K562 (cell line): ENCODE data around the gene SH3TC1. TPM values are rescaled to one million over a fixed set of nuclear protein-coding genes. Genes with fewer than 3 reads are reported as not detected.

Experiments
- ATAC-seq: fragments of 200-7000 bp; cut with Tn5 transposase; 3 replicates; pipeline ENCODE4 v1.9.1; 2020; ENCODE audit warnings: moderate library complexity
- BruUV-seq: library from RNA; stranded (reverse); fragments of 400-500 nt; replicated peaks from 2 replicates; lab custom pipeline; 2021; lab: Mats Ljungman, UMichigan
- CTCF ChIA-PET: fragments of 300-600 bp; formaldehyde crosslinking; extraction: SDS; loops from one replicate; lab custom pipeline; 2021; ENCODE audit warnings: low intra/inter-chr PET ratio; lab: Yijun Ruan, JAX
- POLR2A ChIA-PET: fragments of 300-600, 350-650 bp; sonication (Branson Sonifier 250); formaldehyde crosslinking; extraction: SDS; loops from one replicate; lab custom pipeline; 2021; ENCODE audit warnings: antibody characterized with exemption, inconsistent platforms; lab: Yijun Ruan, JAX
- DNase-seq, 4 experiments: peaks; one replicate each; pipeline versions ENCODE4 v3.0.0 to v3.0.0-alpha.2; 2011 to 2018; ENCODE audit warnings: low spot score in 3 of 4, mixed read lengths in 3 of 4; ENCODE audit errors: extremely low read depth in 1 of 4
- FAIRE-seq: peaks from 2 replicates; lab custom pipeline; 2011; peaks lifted over from hg19 to GRCh38; lab: Jason Lieb, UNC
- H2AFZ ChIP-seq: 2 replicates; pipeline ENCODE4 v1.6.0; 2011; ENCODE audit warnings: low read depth, low read length, control low read depth, inconsistent platforms
- H3K27ac ChIP-seq: fragments of 200-600 bp; 3 replicates; pipeline ENCODE4 v1.8.0; 2011; ENCODE audit warnings: low read depth, mild to moderate bottlenecking, control low read depth, inconsistent platforms, low read length, moderate library complexity, mixed read lengths; ENCODE audit errors: extremely low read depth
- H3K27me3 ChIP-seq, 2 experiments: fragments of 300-600 bp in 1 of 2; 2 replicates in 1 of 2; 3 replicates in 1 of 2; pipeline versions ENCODE4 v1.6.0 to v1.8.0; 2011; ENCODE audit warnings: inconsistent platforms in 2 of 2, low read length in 2 of 2, mild to moderate bottlenecking in 1 of 2, mixed read lengths in 1 of 2, moderate library complexity in 1 of 2; ENCODE audit not compliant: control insufficient read depth in 2 of 2, insufficient read depth in 2 of 2
- H3K36me3 ChIP-seq: fragments of 300-600 bp; 3 replicates; pipeline ENCODE4 v1.8.0; 2011; ENCODE audit warnings: mild to moderate bottlenecking, low read length, inconsistent platforms; ENCODE audit not compliant: control insufficient read depth, insufficient read depth
- H3K4me1 ChIP-seq, 2 experiments: fragments of 200-600 bp in 1 of 2; replicated peaks in 1 of 2; 2 replicates in 1 of 2; 3 replicates in 1 of 2; pipeline versions ENCODE4 v1.5.1 to v1.8.0; 2011; ENCODE audit warnings: inconsistent platforms in 2 of 2, low read length in 2 of 2, mild to moderate bottlenecking in 1 of 2, mixed read lengths in 1 of 2, moderate library complexity in 1 of 2; ENCODE audit not compliant: control insufficient read depth in 2 of 2, insufficient read depth in 2 of 2
- H3K4me2 ChIP-seq: 2 replicates; pipeline ENCODE4 v1.6.1; 2011; ENCODE audit warnings: low read length, control low read depth, inconsistent platforms, mixed read lengths; ENCODE audit not compliant: insufficient read depth
- H3K4me3 ChIP-seq: fragments of 200-600 bp; sonication (generic), shearing (Covaris generic); 2 replicates; pipeline ENCODE4 v1.5.1; 2016; ENCODE audit warnings: control low read depth, inconsistent platforms
- H3K79me2 ChIP-seq: fragments of 200-600 bp; 3 replicates; pipeline ENCODE4 v1.8.0; 2011; ENCODE audit warnings: low read length, inconsistent platforms; ENCODE audit not compliant: control insufficient read depth, insufficient read depth
- H3K9ac ChIP-seq, 2 experiments: 2 replicates each; pipeline versions ENCODE4 v1.6.0 to v1.6.1; 2011; ENCODE audit warnings: low read depth in 2 of 2, low read length in 2 of 2, control low read depth in 1 of 2, inconsistent platforms in 1 of 2, mild to moderate bottlenecking in 1 of 2, mixed read lengths in 1 of 2; ENCODE audit not compliant: insufficient read depth in 1 of 2
- H3K9me1 ChIP-seq: one replicate; pipeline ENCODE4 v1.6.0; 2011; ENCODE audit warnings: inconsistent platforms, mild to moderate bottlenecking, low read length, moderate library complexity; ENCODE audit not compliant: control insufficient read depth, insufficient read depth
- H3K9me3 ChIP-seq: replicated peaks from 2 replicates; pipeline ENCODE4 v1.5.1; 2011; ENCODE audit warnings: low read depth, low read length, inconsistent platforms; ENCODE audit not compliant: control insufficient read depth, insufficient read depth
- H4K20me1 ChIP-seq: replicated peaks from 2 replicates; pipeline ENCODE4 v1.6.1; 2011; ENCODE audit warnings: low read length, inconsistent platforms, mixed read lengths; ENCODE audit not compliant: control insufficient read depth, insufficient read depth
- HNRNPUL1 ChIP-seq: fragments of 200-400 bp; formaldehyde crosslinking; IDR thresholded peaks from 2 replicates; pipeline ENCODE4 v1.6.1; 2017; ENCODE audit warnings: low read length
- ZFP30 ChIP-seq: fragments of 250-450 bp; sonication (Bioruptor Pico); IDR thresholded peaks from 2 replicates; pipeline ENCODE4 v1.8.0; 2022; ENCODE audit warnings: moderate library complexity, mild to moderate bottlenecking, inconsistent platforms, borderline replicate concordance
- WGBS: fragments of 100-300 bp; shearing (Covaris generic); methylation state at CpG from one replicate; pipeline ENCODE4 v1.1.6; 2016; ENCODE audit warnings: low coverage, mixed read lengths; ENCODE audit not compliant: insufficient coverage; ENCODE audit errors: missing lambda C conversion rate; 5-methylcytosine and 5-hydroxymethylcytosine counted together
- in situ Hi-C: fragments of 300-500 bp; cut with MboI; formaldehyde crosslinking; loops from 4 replicates; pipeline ENCODE4 v1.15.0; 2018; ENCODE audit warnings: inconsistent platforms, mixed read lengths
- intact Hi-C: fragments of 100-400 bp; cut with micrococcal nuclease; formaldehyde crosslinking; loops from 2 replicates; pipeline ENCODE4 v1.14.2; 2022
- polyA plus RNA-seq, 8 experiments: library from polyadenylated mRNA; depleted of rRNA in 4 of 8; stranded (reverse) in 5 of 8; unstranded in 3 of 8; fragments of >200 nt; fragmentation: Nextera tagmentation in 2 of 8; fragmentation: Illumina TruSeq in 1 of 8; extraction: Ambion mirVana in 2 of 8; extraction: Trizol in 1 of 8; gene quantifications; 2 replicates each; pipeline versions ENCODE4 v1.2.1 to v1.2.3, GENCODE V29; 2011 to 2014; ENCODE audit warnings: inconsistent platforms in 1 of 8, missing spikeins in 1 of 8
- total RNA-seq, 7 experiments: library from RNA; depleted of rRNA in 6 of 7; stranded (reverse); fragments of >200 nt in 6 of 7; fragmentation: Illumina TruSeq in 2 of 7; extraction: Trizol in 2 of 7; gene quantifications; 2 replicates each; pipeline versions ENCODE4 v1.2.1 to v1.2.3, GENCODE V29; 2011 to 2021; ENCODE audit warnings: low replicate concordance in 1 of 7
- TF ChIP-seq, protein P1 (sequence below): IDR thresholded peaks from 2 replicates; pipeline ENCODE4 v1.6.1; 2011; ENCODE audit warnings: borderline replicate concordance, low read depth, mild to moderate bottlenecking, moderate library complexity, low read length; ENCODE audit not compliant: insufficient read depth, poor library complexity, severe bottlenecking
- TF ChIP-seq, protein P2 (sequence below): sonication (generic); formaldehyde crosslinking; IDR thresholded peaks from 2 replicates; pipeline ENCODE4 v1.8.0; 2022; ENCODE audit warnings: mild to moderate bottlenecking, missing genetic modification reagents

SH3TC1 gene
- total and polyA plus RNA-seq, 9 of the 15 experiments (the other 6 are each of a cell fraction or from before 2014, with no cell fraction given) = 0.04 to 2.1 (median 0.48) TPM; not detected in 1

- TF ChIP-seq, protein P1, sequence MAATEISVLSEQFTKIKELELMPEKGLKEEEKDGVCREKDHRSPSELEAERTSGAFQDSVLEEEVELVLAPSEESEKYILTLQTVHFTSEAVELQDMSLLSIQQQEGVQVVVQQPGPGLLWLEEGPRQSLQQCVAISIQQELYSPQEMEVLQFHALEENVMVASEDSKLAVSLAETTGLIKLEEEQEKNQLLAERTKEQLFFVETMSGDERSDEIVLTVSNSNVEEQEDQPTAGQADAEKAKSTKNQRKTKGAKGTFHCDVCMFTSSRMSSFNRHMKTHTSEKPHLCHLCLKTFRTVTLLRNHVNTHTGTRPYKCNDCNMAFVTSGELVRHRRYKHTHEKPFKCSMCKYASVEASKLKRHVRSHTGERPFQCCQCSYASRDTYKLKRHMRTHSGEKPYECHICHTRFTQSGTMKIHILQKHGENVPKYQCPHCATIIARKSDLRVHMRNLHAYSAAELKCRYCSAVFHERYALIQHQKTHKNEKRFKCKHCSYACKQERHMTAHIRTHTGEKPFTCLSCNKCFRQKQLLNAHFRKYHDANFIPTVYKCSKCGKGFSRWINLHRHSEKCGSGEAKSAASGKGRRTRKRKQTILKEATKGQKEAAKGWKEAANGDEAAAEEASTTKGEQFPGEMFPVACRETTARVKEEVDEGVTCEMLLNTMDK = no peak
- TF ChIP-seq HNRNPUL1 = no peak
- TF ChIP-seq, all 486 proteins: peak for 0
Measured at GRCh38 chr4:8216443-8217245, 17.6 kb downstream of the SH3TC1 start (continued).

DNA sequence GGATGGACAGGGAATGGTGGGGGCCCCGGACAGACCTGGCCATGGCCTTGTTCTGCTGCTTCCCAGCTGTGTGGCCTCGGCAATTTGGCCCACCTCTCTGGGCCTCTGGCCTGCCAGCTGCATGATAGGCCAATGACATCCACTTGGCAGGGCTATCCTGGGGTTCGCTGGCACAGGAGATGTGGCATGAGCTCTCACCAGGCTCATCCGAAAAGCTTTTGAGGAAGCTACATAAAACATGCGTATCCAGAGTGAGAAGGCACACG lies 18.1 kb downstream of the SH3TC1 start:
- no peak overlapping the region for H3K4me2 ChIP-seq
- intact Hi-C loops = no loop called here
- CTCF ChIA-PET = no interaction called here

More for the DNA sequence above, 18.1 kb downstream of the SH3TC1 start:
- POLR2A ChIA-PET = interaction anchor here (0.6 to 1.8 kb wide), 4 partner anchors 8 to 137 kb away, joined by 3 to 6 read pairs (median 4); no protein-coding TSS in a partner anchor
- H3K9me3 ChIP-seq = no peaks in the 10 kb centered on the region
- no peak overlapping the region for H3K9ac ChIP-seq
- no peak for FAIRE-seq
- ATAC-seq = no peak
- H4K20me1 ChIP-seq = peaks cover 26% of the 10 kb centered on the region; the same call in 1 of the 2 replicates
- no peak overlapping the region for H3K4me3 ChIP-seq
- no TSS peak for BruUV-seq
- H3K9me1 ChIP-seq = no peaks in the 10 kb centered on the region
- in situ Hi-C loops = no loop called here
- H3K4me1 ChIP-seq = peaks cover 0 to 15% of the 10 kb centered on the region in 2 experiments; a peak in 2 of 5 replicates
- H3K79me2 ChIP-seq = no peaks in the 10 kb centered on the region
- peaks cover 15 to 76% of the 10 kb centered on the region in 2 experiments; a peak in 4 of 5 replicates for H3K27me3 ChIP-seq
- H2AFZ ChIP-seq = no peak overlapping the region
- H3K27ac ChIP-seq = no peak overlapping the region
- TF ChIP-seq, protein P2, sequence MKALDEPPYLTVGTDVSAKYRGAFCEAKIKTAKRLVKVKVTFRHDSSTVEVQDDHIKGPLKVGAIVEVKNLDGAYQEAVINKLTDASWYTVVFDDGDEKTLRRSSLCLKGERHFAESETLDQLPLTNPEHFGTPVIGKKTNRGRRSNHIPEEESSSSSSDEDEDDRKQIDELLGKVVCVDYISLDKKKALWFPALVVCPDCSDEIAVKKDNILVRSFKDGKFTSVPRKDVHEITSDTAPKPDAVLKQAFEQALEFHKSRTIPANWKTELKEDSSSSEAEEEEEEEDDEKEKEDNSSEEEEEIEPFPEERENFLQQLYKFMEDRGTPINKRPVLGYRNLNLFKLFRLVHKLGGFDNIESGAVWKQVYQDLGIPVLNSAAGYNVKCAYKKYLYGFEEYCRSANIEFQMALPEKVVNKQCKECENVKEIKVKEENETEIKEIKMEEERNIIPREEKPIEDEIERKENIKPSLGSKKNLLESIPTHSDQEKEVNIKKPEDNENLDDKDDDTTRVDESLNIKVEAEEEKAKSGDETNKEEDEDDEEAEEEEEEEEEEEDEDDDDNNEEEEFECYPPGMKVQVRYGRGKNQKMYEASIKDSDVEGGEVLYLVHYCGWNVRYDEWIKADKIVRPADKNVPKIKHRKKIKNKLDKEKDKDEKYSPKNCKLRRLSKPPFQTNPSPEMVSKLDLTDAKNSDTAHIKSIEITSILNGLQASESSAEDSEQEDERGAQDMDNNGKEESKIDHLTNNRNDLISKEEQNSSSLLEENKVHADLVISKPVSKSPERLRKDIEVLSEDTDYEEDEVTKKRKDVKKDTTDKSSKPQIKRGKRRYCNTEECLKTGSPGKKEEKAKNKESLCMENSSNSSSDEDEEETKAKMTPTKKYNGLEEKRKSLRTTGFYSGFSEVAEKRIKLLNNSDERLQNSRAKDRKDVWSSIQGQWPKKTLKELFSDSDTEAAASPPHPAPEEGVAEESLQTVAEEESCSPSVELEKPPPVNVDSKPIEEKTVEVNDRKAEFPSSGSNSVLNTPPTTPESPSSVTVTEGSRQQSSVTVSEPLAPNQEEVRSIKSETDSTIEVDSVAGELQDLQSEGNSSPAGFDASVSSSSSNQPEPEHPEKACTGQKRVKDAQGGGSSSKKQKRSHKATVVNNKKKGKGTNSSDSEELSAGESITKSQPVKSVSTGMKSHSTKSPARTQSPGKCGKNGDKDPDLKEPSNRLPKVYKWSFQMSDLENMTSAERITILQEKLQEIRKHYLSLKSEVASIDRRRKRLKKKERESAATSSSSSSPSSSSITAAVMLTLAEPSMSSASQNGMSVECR = no peak
- no peak for TF ChIP-seq ZFP30 (CRISPR knock-in tag)
- H3K36me3 ChIP-seq = no peaks in the 10 kb centered on the region
- no peak for DNase-seq
- 14% methylated on average over 6 of the region's 6 CpGs for WGBS
